Measurements from ENCODE around the gene SNRNP40. TPM values are rescaled to one million over a fixed set of nuclear protein-coding genes. Genes with fewer than 3 reads are reported as not detected.

SNRNP40 gene
- polyA plus RNA-seq, 3 donors, result 25.6 to 56.4 (median 50.9) TPM

DNA sequence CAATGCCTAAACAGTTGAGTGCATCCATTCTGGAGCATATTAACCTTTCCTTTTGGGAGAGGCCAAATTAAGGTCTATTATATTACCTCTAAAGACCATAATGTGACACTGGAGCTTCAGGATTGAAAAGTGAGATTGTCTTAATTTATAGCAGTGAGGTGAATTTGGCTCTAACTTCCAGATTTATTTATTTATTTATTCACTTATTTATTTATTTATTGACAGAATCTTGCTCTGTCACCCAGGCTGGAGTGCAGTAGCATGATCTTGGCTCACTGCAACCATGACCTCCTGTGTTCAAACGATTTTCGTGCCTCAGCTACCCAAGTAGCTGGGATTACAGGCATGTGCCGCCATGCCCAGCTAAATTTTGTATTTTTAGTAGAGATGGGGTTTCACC is 19.3 kb upstream of the SNRNP40 start:
- H3K27ac Mint-ChIP-seq, result no peak overlapping the region
- H4K20me1 ChIP-seq (ENCODE audit: insufficient read depth, low read length), result no peaks in the 10 kb centered on the region
- no peaks in the 10 kb centered on the region for H3K4me1 ChIP-seq (ENCODE audit: control insufficient read depth in 1 of 2, insufficient read depth in 2 of 2, low read length in 2 of 2)
- no peaks in the 10 kb centered on the region for H3K27me3 ChIP-seq (ENCODE audit: control insufficient read depth in 2 of 2, insufficient read depth in 2 of 2, low read length in 2 of 2)
- H2AFZ ChIP-seq (ENCODE audit: insufficient read depth, low read depth, low read length, poor library complexity, severe bottlenecking), result no peak overlapping the region
- H3K9ac ChIP-seq (ENCODE audit: insufficient read depth, low read length, poor library complexity, severe bottlenecking), result no peak overlapping the region
- peaks cover 0 to 2% (median 0%) of the 10 kb centered on the region in 3 donors for H3K27me3 Mint-ChIP-seq (ENCODE audit: low read depth in 3 of 3)
- H3K9me3 Mint-ChIP-seq, result peaks cover 0 to 2% (median 0%) of the 10 kb centered on the region in 7 donors
- TF ChIP-seq, protein P1, sequence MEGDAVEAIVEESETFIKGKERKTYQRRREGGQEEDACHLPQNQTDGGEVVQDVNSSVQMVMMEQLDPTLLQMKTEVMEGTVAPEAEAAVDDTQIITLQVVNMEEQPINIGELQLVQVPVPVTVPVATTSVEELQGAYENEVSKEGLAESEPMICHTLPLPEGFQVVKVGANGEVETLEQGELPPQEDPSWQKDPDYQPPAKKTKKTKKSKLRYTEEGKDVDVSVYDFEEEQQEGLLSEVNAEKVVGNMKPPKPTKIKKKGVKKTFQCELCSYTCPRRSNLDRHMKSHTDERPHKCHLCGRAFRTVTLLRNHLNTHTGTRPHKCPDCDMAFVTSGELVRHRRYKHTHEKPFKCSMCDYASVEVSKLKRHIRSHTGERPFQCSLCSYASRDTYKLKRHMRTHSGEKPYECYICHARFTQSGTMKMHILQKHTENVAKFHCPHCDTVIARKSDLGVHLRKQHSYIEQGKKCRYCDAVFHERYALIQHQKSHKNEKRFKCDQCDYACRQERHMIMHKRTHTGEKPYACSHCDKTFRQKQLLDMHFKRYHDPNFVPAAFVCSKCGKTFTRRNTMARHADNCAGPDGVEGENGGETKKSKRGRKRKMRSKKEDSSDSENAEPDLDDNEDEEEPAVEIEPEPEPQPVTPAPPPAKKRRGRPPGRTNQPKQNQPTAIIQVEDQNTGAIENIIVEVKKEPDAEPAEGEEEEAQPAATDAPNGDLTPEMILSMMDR (IDR thresholded peaks at IDR 0.05), result no peak
- H3K36me3 ChIP-seq (replicated peaks in 1 of 2; ENCODE audit: control insufficient read depth in 1 of 2, insufficient read depth in 2 of 2, low read length in 2 of 2), result peaks cover 70 to 96% of the 10 kb centered on the region in 2 donors
- peaks cover 71 to 85% of the 10 kb centered on the region in 2 donors for H3K36me3 Mint-ChIP-seq
- no peak overlapping the region for H3K4me3 ChIP-seq (replicated peaks in 1 of 3; ENCODE audit: low read depth in 2 of 3, low read length in 3 of 3)
- H3K9me3 ChIP-seq (replicated peaks in 1 of 2; ENCODE audit: control insufficient read depth in 1 of 2, insufficient read depth in 1 of 2, low read length in 2 of 2), result no peaks in the 10 kb centered on the region
- intact Hi-C loops (cut with micrococcal nuclease), result no loop called here
- no peak for DNase-seq
- no peaks in the 10 kb centered on the region for H3K79me2 ChIP-seq (ENCODE audit: insufficient read depth, low read length)
- WGBS (ENCODE audit: insufficient coverage), result 100% methylated on average over 2 of the region's 3 CpGs
- H3K4me3 Mint-ChIP-seq, result no peak overlapping the region
- H3K27ac ChIP-seq (ENCODE audit: low read depth in 1 of 2, low read length in 2 of 2), result no peak overlapping the region
- no peak overlapping the region for H3K4me2 ChIP-seq (replicated peaks; ENCODE audit: extremely low read depth, low read length, poor library complexity, severe bottlenecking)
- no peaks in the 10 kb centered on the region for H3K4me1 Mint-ChIP-seq

DNA sequence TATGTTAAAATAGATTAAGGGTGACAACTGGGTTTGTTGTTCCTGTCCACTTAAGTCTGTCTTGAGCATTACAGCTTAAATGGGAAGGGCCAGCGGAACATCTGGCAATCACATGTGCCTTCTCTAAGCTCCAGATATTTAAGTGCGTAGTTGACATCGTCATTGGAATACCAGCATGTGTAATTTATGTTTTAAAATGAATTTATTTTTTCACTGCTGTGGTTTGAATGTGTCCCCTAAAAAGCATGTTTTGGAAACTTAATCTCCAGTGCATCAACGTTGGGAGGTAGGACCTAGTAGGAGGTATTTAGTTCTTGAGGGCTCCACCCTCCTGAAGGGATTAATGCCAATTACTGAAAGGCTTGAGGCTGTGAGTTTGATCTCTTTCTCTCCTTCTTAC is 13.6 kb upstream of the SNRNP40 start:
- Mint-ChIP-seq H3K27me3 (ENCODE audit: low read depth in 3 of 3) (no peaks in the 10 kb centered on the region), H3K4me1 (no peaks in the 10 kb centered on the region), H3K9me3 (no peaks in the 10 kb centered on the region), H3K4me3 (no peak overlapping the region), H3K27ac (peak overlapping the region in 1 of 7 donors; percentile 54), H3K36me3 (peaks cover 56 to 64% of the 10 kb centered on the region in 2 donors)
- intact Hi-C loops (cut with micrococcal nuclease), result no loop called here
- Histone ChIP-seq H3K36me3 (replicated peaks in 1 of 2; ENCODE audit: control insufficient read depth in 1 of 2, insufficient read depth in 2 of 2, low read length in 2 of 2) (peaks cover 40 to 65% of the 10 kb centered on the region in 2 donors), H3K4me1 (ENCODE audit: control insufficient read depth in 1 of 2, insufficient read depth in 2 of 2, low read length in 2 of 2) (no peaks in the 10 kb centered on the region), H3K27me3 (ENCODE audit: control insufficient read depth in 2 of 2, insufficient read depth in 2 of 2, low read length in 2 of 2) (no peaks in the 10 kb centered on the region), H3K9me3 (replicated peaks in 1 of 2; ENCODE audit: control insufficient read depth in 1 of 2, insufficient read depth in 1 of 2, low read length in 2 of 2) (no peaks in the 10 kb centered on the region), H3K4me3 (replicated peaks in 1 of 3; ENCODE audit: low read depth in 2 of 3, low read length in 3 of 3) (no peak overlapping the region), H2AFZ (ENCODE audit: insufficient read depth, low read depth, low read length, poor library complexity, severe bottlenecking) (no peak overlapping the region), H3K27ac (ENCODE audit: low read depth in 1 of 2, low read length in 2 of 2) (no peak overlapping the region), H3K4me2 (replicated peaks; ENCODE audit: extremely low read depth, low read length, poor library complexity, severe bottlenecking) (no peak overlapping the region), H4K20me1 (ENCODE audit: insufficient read depth, low read length) (no peaks in the 10 kb centered on the region), H3K79me2 (ENCODE audit: insufficient read depth, low read length) (no peaks in the 10 kb centered on the region), H3K9ac (ENCODE audit: insufficient read depth, low read length, poor library complexity, severe bottlenecking) (no peak overlapping the region)
- DNase-seq, result no peak
- WGBS (ENCODE audit: insufficient coverage), result 90% methylated on average over 4 of the region's 4 CpGs
- TF ChIP-seq, protein P1 (IDR thresholded peaks at IDR 0.05), result no peak
